HG02678 (cell line): ENCODE data around the gene ANP32A.

Experiments used
- ATAC-seq: cut with Tn5 transposase; IDR thresholded peaks from one replicate; pipeline ENCODE4 v1.9.1; 2021; ENCODE audit warnings: mild to moderate bottlenecking, moderate library complexity; ENCODE audit not compliant: unreplicated experiment

ANP32A gene

DNA sequence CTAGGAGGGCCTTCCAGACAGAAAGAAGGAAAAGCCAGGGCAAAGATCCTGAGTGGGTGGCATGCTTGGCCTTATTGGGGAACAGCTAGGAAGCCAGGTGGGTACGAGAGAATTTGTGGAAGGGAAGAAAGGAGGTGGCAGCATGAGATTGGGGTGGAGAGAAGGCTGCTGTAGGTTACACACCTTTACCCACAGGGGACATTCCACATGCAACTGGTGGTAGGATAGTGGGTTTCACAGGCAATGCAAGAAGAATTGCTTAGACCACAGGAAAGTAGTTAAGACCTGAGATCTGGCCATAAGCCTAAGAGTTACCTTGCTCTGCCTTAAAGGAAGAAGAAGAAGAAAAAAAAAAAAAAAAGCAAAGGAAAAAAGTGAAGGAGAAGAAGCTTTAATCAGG, 19.8 kb downstream of the ANP32A start:
- ATAC-seq = no peak

DNA sequence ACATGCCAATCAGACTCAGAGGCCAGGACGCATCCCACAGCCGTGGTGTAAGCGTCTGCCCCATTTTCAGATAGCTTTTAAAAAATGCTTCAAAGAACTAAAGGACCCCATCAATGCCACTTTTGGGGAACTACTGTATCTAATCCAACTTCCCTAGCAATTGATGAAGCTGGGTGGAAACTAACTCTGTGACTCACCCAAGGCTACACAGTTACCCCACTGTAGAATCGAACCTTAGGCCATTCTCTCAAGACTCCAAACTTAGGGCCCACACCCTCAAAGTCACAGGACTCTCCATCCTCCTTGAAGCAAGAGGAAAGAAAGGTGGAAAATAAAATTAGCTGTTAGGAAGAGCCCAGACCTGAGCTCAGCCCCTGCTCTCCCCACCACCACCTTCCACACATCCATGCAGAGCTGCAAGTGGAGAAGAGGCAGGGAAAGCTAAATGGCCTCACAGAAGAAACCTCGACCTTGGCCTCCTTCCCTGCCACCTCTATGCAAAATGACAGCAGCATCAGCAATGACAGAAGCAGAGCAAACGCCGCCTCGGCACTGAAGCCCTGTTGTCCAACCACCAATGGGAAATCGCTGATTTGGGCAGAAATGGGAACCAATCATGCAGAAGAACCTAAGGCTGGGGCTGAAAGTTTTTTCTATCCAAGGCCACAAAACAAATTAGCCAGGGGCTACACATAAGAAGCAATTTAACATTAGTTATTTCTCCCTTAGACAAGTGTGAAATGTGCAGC, 22.2 kb downstream of the ANP32A start:
- ATAC-seq = no peak

DNA sequence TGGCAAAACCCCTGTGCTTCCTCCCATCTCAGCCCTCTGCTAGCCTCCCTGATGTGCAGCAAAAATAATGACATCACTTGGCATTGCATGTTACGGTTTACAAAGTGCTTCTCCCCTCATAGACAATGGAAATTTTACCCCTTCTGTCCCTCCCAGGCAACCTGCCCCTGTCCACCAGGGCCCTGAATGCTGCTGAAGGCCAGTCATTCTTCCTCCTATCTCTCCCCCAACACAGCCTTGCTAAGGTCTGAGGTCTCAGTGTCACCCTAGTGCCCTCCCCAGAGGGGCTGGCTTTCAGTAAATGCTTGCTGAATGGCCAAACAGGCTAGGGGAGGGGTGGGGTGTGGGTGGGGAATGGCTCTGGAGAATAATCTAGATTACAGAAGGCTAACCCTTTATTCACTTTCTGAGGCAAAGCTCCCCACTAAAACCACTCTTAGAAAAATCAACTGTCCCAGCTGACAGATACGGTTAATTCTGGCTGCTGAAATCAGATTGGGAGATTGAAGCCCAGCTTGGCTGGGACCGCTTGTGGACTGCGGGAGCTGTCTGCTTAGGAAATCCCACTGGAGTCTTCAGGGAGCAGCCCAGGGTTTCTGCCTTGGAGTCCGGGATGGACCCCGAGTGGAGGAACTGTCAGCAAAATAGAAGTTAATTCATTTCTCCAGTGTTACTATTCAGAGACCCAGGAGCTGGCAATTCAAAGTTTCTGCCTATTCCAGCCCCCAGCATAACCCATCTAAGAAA, 22.9 kb downstream of the ANP32A start:
- ATAC-seq = no peak

DNA sequence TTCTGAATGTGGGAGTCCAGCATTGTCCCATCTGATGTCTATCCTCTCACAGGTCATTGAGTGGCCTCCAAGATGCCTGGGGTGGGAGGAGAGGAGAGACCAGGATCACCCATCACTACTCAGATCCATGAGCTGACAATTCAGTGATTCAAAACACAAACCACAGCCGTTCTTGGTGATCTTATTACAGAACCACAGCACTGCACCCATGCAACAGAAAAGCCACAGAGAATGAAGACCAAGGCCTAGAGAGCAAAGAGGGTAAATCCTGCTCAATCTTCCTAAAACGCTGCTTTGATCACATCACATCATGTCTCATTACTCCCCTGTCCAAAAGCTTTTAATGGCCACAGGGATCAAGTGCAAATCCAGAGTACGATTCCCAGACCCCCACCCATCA, 23.5 kb downstream of the ANP32A start:
- ATAC-seq = no peak

DNA sequence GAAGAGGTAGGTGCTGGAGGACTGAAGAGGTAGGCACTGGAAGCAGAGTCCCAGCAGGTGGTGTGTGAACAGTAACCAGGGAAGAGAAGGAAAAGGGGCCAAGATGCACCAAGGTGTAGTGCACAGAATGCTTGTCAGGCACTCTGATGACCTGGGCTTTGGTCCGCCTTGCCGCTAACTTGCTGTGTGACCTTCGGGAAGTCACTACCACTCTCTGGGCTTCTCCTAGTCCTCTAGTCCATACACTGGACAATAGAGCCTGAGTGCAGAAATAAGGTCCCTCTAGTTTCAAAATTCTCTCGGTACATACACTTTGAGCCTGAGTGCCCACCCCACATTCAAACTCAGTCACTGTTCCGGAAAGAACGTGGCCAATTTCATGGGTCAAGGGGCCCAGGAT, 24.1 kb downstream of the ANP32A start:
- no peak for ATAC-seq

DNA sequence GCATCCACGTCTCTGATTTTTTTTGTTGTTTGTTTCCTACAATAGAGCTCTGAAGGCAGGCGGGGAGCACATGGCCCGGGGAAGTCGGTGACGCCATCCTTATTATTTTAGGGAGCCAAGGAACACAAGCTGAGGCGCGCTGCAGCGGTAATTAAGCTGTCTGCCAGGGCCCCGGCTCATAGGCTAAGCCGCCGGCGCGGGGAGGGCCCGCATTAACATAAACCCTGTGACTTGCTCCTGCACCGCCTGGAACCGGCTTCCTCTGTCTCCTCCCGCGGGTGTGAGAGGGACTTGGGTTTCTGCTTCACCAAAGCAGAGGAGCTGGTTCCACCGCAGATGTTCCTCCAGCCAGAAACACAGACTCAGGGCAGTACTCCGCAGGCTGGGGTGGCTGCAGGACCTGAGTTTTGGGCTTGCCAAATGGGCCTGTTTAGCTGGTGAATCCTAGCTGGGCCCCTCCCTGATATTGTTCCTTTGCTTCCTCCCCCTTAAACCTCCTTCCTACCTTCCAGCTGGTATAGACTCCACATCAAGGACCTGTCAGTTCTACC, 25.3 kb downstream of the ANP32A start:
- peak; percentile 56 for ATAC-seq

DNA sequence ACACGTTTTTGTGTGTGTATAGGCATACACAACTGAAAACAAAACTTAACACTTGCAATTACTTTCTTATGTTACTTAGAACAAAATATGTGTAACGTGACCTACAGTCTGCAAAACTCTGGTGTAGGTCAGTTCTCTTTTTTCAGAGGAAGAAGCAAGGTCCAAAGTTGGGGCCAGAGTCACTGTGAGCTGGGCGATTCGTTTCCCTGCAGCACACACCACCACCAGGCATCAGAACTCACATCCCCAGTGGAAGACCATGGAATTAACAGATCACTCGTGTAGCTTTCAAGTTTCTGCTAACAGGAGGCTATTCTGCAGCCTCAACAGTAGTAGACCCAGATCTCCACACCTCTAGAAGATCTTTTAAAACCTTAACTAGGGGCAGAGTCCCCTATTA, 25.8 kb downstream of the ANP32A start:
- no peak for ATAC-seq

DNA sequence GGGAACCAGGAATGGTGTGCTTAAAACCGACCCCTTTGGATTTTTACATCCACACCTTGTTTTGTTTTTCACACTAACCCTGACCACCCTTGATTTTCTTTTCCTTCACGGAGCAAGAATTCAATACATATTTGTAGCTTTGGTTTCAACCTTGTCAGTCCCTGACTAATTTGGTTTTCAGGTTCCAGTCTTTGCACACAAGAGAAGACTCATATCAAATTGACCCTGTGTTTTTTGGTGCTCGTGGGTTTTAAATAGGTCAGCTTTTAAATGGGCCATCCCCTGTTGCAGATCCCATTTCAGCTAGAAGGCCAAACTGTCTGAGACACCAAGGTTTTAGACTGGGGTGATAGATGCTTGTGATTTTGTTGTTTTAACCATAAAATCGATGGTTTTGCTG, 26.4 kb downstream of the ANP32A start:
- ATAC-seq = no peak

DNA sequence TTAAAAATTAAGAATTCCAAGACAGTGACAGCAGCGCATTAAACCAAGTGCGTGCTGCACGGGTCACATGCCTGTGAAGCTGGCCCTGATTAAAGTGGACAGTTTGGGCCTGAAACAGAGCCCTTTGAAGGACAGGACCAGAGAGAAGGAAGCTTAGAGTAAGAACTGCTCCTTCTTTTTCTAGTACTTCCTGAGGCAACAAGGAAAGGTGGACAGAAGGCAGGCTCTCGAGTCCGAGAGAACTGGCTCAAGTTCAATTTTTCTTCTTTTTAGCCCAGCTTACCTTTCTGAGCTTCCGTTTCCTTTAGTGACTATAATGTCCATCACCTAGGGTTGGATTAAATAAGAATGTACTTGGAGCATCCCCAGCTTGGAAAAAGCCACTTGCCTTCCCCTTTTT, 26.9 kb downstream of the ANP32A start:
- no peak for ATAC-seq

DNA sequence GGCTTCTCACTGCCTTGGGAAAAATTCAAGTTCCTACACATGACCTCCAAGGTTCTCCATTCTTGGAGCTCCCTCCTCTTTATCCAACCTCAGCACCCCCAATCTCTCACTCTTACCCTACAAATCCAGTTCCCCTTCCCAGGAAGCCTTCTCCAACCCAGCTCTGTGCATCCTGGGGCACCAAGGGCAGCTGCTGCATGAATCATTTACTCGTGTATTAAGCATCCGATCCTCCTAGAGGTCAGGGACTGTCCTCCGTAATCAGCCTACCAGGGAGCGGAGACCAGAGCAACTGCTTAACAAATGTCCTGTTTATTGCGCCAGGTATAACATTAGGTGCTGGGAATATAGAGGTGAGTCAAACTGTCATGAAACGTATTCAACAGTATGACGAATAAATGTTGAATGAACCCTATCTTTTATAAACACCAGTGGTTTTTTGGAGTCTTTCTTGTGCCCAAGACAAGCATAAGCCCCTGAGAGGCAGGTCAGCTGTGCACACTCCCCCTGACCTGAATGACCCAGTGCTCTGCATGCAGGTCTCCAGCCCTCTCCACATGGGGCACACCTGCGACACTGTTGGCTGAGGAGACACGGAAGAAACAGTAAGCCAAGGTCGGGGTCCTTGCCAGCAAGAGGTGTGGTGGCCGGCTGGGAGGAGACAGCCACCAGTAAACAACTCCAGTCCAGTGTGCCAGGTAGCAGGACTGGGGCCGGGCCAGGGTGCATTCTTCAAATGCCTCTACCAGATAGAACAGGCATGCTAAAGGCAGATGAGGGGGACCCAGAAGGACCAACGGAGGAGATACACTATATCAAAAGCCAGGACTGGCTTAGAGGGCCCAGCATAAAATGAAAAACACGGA, 27.6 kb downstream of the ANP32A start:
- no peak for ATAC-seq

DNA sequence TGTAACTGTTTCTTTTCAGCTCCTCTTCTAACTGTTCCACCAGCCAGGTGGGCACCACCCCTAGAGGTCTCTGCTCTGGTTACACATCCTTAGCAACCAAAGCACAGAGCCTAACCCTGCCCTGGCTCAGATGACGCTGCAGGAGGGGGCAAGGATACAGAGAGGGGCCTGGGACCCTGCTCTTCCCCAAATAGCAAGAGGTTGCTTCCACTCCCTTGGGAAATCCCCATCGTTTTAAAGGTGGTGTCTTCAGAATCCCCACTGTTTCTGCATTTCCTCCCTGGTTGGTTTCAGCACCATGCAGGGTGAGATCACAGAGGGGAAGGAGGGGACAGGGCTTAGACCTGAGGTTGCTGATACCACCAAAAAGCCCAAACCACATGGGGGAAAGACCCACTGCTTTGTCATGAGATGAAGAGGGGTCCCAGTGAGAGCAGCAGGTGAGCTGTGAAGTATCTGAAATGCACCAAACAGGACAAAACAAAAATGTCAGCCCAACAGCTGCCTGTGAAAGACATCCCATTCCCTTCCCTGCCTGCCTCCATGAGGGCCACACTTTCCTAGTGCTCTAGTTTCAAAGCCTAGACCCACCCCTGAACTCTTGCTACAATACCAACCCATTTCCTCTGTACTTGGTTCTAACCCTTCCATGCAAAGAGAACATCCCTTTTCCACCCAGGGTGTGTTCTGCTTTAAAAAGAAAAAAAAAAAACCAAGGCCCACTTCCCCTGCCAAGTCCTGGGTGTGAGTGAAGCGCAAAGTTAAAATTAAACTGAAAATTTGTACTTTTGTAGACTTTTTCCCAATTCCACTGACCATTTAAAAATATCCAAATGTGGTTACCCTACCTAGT, 29.0 kb downstream of the ANP32A start:
- ATAC-seq = peak; percentile 51

DNA sequence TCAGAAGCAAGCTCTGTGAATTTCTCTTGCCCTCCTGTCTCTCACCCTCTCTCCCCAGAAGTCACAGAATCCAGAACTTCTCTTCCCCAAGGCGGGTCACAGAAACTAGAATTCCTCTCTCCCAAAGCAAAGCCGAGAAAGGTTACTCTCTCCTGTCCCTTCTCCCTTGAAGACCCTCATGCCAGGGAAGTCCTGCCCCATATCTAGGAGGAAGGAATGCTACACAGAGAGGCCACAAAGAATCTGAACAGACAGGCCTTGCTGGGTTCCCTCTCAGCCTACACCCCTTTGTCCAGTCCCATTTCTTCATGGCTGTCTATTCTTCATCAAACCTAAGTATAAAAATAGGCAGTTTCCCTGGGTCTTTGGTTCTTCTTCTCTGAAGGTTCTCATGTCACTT, 29.8 kb downstream of the ANP32A start:
- ATAC-seq = no peak

DNA sequence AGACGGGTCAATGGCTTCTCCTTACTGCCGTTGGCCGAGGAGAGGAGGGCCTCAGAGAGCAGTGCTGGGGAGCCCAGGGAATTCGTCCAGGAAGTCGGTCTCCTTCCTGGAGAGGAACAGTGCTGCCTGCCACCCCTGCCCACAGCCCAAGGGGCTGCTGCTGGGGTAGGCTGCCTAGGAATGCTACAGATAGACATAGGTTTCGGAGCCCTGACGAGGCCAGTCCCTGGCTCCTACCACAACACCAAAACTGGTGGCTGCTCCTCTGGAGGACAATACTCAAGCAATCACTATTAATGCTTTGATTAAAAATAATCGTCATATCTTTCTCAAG, 30.5 kb downstream of the ANP32A start:
- ATAC-seq = no peak

DNA sequence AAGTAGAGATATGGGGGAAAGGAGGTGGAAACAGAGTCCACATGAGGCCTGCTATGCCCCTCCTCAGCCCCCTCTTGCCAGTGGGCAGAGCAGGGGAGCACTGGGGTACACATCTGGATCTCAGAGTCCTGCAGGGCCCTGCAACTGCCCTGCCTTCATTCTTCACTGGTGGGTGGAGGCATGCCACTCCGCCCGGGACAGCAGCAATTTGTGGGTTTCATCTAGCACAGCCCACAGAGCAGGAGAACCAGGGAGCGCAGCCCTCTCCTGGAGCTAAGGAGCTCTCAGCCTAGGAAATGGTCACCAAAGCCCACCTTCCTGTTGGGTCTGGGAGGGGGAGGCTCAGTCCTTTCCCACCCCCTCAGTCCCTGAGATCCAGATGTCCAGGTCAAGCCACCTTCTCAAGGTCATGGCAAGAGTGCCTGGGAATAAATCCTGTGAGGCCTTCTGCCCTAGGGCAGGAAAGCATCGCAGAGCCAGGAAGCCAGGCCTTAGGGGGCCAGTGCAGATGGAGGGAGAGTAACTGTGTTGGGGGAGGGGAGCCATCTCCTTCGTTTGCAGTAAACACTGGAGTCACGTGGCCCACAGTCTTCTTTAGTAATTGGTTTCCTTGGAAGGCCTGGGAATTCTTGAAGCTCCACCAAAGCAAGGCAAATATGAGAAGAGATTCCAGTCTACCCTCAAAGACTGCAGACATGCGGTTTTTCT, 31.0 kb downstream of the ANP32A start:
- no peak for ATAC-seq

DNA sequence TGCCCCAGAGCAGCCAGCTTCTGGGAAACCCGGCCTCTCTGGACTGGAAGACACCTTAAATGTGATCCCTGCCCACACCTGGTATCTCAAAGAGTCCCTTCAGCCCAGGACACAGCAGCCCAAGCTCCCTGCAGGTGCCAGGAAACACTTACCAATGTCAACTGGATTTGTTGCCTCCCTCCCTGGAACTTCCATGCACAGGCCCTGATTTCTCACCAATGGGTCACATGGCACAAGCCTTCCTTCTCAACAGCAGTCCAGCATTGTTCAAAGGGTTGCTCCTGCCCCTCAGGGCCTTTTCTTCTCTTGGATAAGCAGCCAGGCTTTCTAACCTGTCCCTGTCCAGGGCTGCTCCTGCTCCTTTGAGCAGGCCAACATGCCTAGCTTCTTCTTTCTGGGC, 31.6 kb downstream of the ANP32A start:
- no peak for ATAC-seq

DNA sequence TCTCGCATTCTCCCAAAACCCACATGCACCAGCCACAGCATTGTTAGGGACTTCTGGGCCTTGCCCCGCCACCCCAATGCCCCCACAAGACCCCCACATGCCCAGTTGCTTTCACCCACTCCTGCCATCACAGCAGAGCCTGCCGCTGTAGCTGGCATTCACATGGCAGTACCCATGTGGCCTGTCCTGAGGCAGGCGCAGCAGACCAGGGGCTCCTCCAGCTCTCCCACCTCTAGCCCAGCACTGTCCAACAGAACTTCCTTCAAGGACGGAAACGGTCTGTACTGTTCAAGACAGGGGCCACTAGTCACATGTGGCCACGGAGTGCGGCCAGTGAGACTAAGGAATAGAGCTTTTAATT, 32.5 kb downstream of the ANP32A start:
- no peak for ATAC-seq

DNA sequence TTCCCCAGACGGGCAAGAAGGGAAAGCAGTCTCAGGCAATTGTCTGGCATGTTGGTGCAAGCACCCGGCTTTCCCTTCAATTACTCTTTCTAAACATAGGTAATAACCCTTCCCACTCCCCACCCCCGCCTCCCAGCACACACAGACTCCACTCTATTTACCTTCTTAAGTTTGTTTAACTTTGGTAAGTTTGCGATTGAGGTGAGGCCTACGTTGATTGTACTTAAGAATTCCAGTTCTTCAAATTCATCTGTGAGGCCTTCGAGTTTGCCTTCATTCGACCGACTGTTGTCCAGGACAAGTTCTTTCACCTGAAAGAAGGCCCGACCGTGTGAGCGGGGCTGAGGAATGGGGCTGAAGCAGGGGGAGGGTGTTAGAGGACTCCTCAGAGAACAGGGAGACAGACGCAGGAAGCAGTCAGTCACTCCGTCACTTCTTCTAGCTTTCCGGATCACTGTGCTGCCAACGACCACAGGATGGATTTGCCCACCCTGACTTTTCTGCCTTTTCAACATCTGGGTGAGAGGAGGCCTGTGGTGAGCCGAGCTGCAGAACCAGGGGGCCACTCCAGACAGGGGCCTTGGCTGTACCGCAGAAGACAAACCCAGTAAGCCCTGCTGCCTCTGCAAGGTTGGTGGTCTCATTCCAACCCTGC, 33.0 kb downstream of the ANP32A start:
- ATAC-seq = no peak

DNA sequence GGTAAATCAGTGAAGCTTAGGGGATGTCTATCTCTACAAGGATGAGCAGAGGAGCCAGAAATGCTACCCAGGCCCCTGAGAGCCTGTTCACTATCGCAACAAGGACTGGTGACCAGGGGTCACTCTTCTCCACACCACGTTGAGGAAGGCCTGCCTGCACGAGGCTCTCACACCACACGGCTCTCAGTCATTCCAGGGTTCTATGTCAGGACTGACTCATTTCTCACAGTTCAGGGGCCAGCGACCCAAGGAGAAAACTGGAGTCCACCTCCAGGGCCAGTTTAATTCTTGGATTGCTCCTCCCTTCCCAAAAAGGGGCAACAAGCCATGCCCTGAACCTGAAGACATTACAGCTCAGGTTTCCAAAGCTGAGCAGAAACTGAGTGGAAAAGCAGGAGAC, 33.9 kb downstream of the ANP32A start:
- ATAC-seq = no peak

DNA sequence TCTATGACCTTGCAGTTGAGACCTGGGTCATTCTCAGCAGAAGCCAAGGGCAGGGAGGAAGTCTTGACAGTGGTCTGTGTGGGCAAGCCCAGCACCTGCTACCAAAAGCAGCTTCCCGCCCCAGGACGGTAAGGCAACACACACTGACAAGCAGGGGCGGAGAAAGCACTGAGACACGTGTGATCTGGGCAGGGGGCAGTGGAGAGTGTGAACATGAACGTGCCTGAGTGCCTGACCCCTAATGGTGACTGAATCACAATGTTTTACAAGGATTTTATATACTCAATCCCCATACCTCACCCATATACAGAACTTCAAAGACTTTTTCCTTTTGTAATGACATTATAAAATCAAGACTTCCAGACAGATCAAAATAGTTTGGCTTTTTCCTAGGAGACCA, 35.2 kb downstream of the ANP32A start:
- no peak for ATAC-seq

DNA sequence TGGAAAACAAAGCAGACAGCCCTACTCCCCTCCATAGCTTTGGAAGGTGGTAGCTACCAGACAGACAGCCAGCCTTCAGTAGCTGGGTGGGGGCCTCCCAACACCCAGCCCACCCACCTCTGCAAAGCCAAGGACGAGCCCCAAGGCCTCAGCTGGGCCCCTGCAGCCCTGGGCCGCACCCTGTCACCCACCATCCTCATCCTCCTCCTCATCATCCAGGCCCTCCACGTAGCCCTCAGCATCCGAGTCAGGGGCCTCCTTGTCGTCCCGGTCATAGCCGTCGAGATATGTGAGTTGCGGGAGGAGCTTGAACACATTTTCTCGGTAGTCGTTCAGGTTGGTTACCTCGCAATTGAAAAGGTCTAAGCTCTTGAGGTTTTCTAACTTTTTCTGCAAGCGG, 36.5 kb downstream of the ANP32A start:
- no peak for ATAC-seq
